Mesenchymal stem cell (in vitro differentiated cells and primary cell): Measurements from ENCODE around the gene MBD2.
"Not testable (repeated sequence)": the region's sequence is repeated elsewhere in the genome, so short reads cannot be mapped to it uniquely, and the experiment has no call there.

Source experiments
- DNase-seq: peaks from one replicate; pipeline ENCODE4 v3.0.0-alpha.2; 2013
- H2AFZ ChIP-seq: one replicate; pipeline ENCODE4 v1.6.1; 2013; ENCODE audit warnings: low read depth, mild to moderate bottlenecking, control low read depth, inconsistent platforms, low read length, moderate library complexity
- H2AK5ac ChIP-seq: 2 replicates; pipeline ENCODE4 v1.6.1; 2013; ENCODE audit warnings: low read length, moderate library complexity, mild to moderate bottlenecking, inconsistent platforms; ENCODE audit not compliant: severe bottlenecking
- H2BK120ac ChIP-seq: one replicate; pipeline ENCODE4 v1.6.1; 2013; ENCODE audit warnings: low read depth, mild to moderate bottlenecking, inconsistent platforms, low read length, moderate library complexity
- H2BK12ac ChIP-seq, 2 experiments: one replicate each; pipeline ENCODE4 v1.6.1; 2013; ENCODE audit warnings: inconsistent platforms in 2 of 2, low read length in 2 of 2, mild to moderate bottlenecking in 2 of 2, moderate library complexity in 2 of 2, control low read depth in 1 of 2
- H2BK15ac ChIP-seq: one replicate; pipeline ENCODE4 v1.6.1; 2013; ENCODE audit warnings: mild to moderate bottlenecking, low read depth, inconsistent platforms; ENCODE audit not compliant: poor library complexity, severe bottlenecking
- H2BK5ac ChIP-seq: 2 replicates; pipeline ENCODE4 v1.6.1; 2013; ENCODE audit warnings: low read depth, mild to moderate bottlenecking, low read length, control low read depth, inconsistent platforms; ENCODE audit not compliant: poor library complexity, severe bottlenecking
- H3K14ac ChIP-seq, 2 experiments: one replicate each; pipeline ENCODE4 v1.6.1; 2013; ENCODE audit warnings: inconsistent platforms in 2 of 2, low read length in 2 of 2, control low read depth in 1 of 2, mild to moderate bottlenecking in 1 of 2, moderate library complexity in 1 of 2
- H3K18ac ChIP-seq, 2 experiments: one replicate each; pipeline ENCODE4 v1.6.1; 2013; ENCODE audit warnings: inconsistent platforms in 2 of 2, low read length in 2 of 2, control low read depth in 1 of 2, low read depth in 1 of 2, mild to moderate bottlenecking in 1 of 2
- H3K23ac ChIP-seq, 2 experiments: one replicate each; pipeline ENCODE4 v1.6.1; 2013; ENCODE audit warnings: inconsistent platforms in 2 of 2, low read length in 2 of 2, mild to moderate bottlenecking in 2 of 2, moderate library complexity in 2 of 2, control low read depth in 1 of 2
- H3K27ac ChIP-seq: 2 replicates; pipeline ENCODE4 v1.5.1; 2013; ENCODE audit warnings: mild to moderate bottlenecking, moderate library complexity, low read length, control low read depth, inconsistent platforms; ENCODE audit not compliant: poor library complexity, severe bottlenecking
- H3K27me3 ChIP-seq, 2 experiments: 2 replicates each; pipeline versions ENCODE4 v1.6.1 to v1.7.0; 2013; ENCODE audit warnings: low read length in 2 of 2, mild to moderate bottlenecking in 2 of 2, moderate library complexity in 2 of 2, control low read depth in 1 of 2, inconsistent platforms in 1 of 2; ENCODE audit not compliant: control insufficient read depth in 1 of 2, insufficient read depth in 1 of 2
- H3K36me3 ChIP-seq, 2 experiments: 2 replicates each; pipeline versions ENCODE4 v1.6.1 to v1.7.0; 2013; ENCODE audit warnings: low read length in 2 of 2, control low read depth in 1 of 2, inconsistent platforms in 1 of 2, low read depth in 1 of 2, mild to moderate bottlenecking in 1 of 2; ENCODE audit not compliant: insufficient read depth in 2 of 2, control insufficient read depth in 1 of 2
- H3K4ac ChIP-seq, 2 experiments: one replicate each; pipeline ENCODE4 v1.6.1; 2013; ENCODE audit warnings: inconsistent platforms in 2 of 2, low read length in 2 of 2, mild to moderate bottlenecking in 2 of 2, moderate library complexity in 2 of 2, control low read depth in 1 of 2, low read depth in 1 of 2
- H3K4me1 ChIP-seq: 2 replicates; pipeline ENCODE4 v1.6.1; 2013; ENCODE audit warnings: low read depth, low read length, control low read depth; ENCODE audit not compliant: control insufficient read depth, insufficient read depth
- H3K4me2 ChIP-seq: 2 replicates; pipeline ENCODE4 v1.6.1; 2013; ENCODE audit warnings: low read length, mild to moderate bottlenecking, inconsistent platforms; ENCODE audit not compliant: poor library complexity, severe bottlenecking
- H3K4me3 ChIP-seq, 2 experiments: 2 replicates each; pipeline versions ENCODE4 v1.5.1 to v1.7.0; 2013; ENCODE audit warnings: low read length in 2 of 2, mild to moderate bottlenecking in 2 of 2, control low read depth in 1 of 2, low read depth in 1 of 2; ENCODE audit not compliant: insufficient read depth in 1 of 2
- H3K79me1 ChIP-seq: replicated peaks from 2 replicates; pipeline ENCODE4 v1.6.1; 2013; ENCODE audit warnings: mild to moderate bottlenecking, control low read depth, low read length, inconsistent platforms; ENCODE audit not compliant: poor library complexity, severe bottlenecking
- H3K9ac ChIP-seq: 2 replicates; pipeline ENCODE4 v1.7.0; 2013; ENCODE audit warnings: mild to moderate bottlenecking, low read length, moderate library complexity
- H3K9me3 ChIP-seq: 2 replicates; pipeline ENCODE4 v1.7.0; 2013; ENCODE audit warnings: mild to moderate bottlenecking, low read length; ENCODE audit not compliant: control insufficient read depth
- H4K8ac ChIP-seq: one replicate; pipeline ENCODE4 v1.6.1; 2013; ENCODE audit warnings: inconsistent platforms, mild to moderate bottlenecking, low read length, moderate library complexity
- H4K91ac ChIP-seq: one replicate; pipeline ENCODE4 v1.6.1; 2013; ENCODE audit warnings: mild to moderate bottlenecking, low read length, inconsistent platforms
- WGBS: methylation state at CpG from one replicate; pipeline ENCODE4 v1.1.7; 2013; ENCODE audit warnings: mixed read lengths; 5-methylcytosine and 5-hydroxymethylcytosine counted together

Gene MBD2

DNA sequence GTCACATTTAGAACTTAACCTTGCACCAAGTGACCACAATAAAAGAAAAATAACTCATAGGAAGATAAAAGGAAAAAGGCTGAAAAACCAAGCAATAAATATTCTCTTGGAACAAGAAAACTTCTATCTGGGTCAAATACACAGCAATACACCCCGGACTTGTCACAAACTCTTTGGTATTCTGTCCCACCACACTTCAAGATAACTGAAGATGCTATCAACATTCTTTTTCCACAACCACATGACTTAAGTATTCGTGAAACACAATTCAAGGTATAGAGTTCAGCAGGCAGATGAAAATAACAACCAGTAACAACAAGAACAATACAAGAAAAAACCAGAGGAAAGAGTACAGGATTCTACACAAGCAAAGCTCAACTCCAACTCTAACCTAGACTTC is 18.0 kb downstream of the MBD2 start:
- H3K18ac ChIP-seq, result no peak overlapping the region
- 83% methylated on average over 2 of the region's 2 CpGs for WGBS
- no peak overlapping the region for H2BK12ac ChIP-seq
- no peak for DNase-seq
- no peaks in the 10 kb centered on the region for H3K4me1 ChIP-seq
- H3K9ac ChIP-seq, result peak overlapping the region; percentile 31
- H3K36me3 ChIP-seq, result peaks cover 8 to 32% of the 10 kb centered on the region in 2 experiments
- H3K27ac ChIP-seq, result no peak overlapping the region
- no peaks in the 10 kb centered on the region for H3K9me3 ChIP-seq
- no peak overlapping the region for H3K4me3 ChIP-seq
- no peak overlapping the region for H2AK5ac ChIP-seq
- H3K4ac ChIP-seq, result no peak overlapping the region
- H4K91ac ChIP-seq, result no peak overlapping the region
- no peak overlapping the region for H2AFZ ChIP-seq
- H2BK5ac ChIP-seq, result no peak overlapping the region
- H4K8ac ChIP-seq, result no peak overlapping the region
- H3K23ac ChIP-seq, result no peak overlapping the region
- H2BK120ac ChIP-seq, result no peak overlapping the region
- H2BK15ac ChIP-seq, result no peak overlapping the region
- H3K79me1 ChIP-seq, result peaks cover 9% of the 10 kb centered on the region
- H3K14ac ChIP-seq, result no peak overlapping the region
- no peak overlapping the region for H3K4me2 ChIP-seq
- H3K27me3 ChIP-seq, result no peaks in the 10 kb centered on the region

DNA sequence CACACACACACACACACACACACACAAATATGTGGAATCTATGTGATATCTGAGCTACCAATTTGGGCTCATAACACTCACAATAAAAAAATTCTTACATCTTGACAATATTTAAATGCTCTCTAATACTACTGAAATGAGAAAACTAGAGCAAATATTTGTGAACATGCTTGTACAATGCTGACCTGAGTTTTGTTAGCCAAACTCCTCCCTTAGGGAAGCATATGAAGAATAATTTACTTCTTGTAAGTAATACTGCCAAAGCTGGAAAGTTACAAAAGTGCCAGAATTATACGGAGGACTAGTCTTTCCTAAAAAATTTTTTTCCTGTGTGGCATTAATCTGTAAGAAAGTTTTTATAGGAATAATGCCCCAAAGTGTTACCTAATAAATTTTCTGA is 18.5 kb downstream of the MBD2 start:
- no peak overlapping the region for H3K4me2 ChIP-seq
- no peak overlapping the region for H2AFZ ChIP-seq
- no peak overlapping the region for H2BK12ac ChIP-seq
- H3K79me1 ChIP-seq, result peaks cover 10% of the 10 kb centered on the region
- H3K27me3 ChIP-seq, result no peaks in the 10 kb centered on the region
- no peak overlapping the region for H2BK120ac ChIP-seq
- H3K23ac ChIP-seq, result no peak overlapping the region
- H2BK5ac ChIP-seq, result no peak overlapping the region
- H2AK5ac ChIP-seq, result no peak overlapping the region
- H3K27ac ChIP-seq, result no peak overlapping the region
- H3K9me3 ChIP-seq, result no peaks in the 10 kb centered on the region
- DNase-seq, result no peak
- no CpG with 5 or more reads among the region's 1 CpG for WGBS
- peak overlapping the region; percentile 31 for H3K9ac ChIP-seq
- peaks cover 8 to 36% of the 10 kb centered on the region in 2 experiments for H3K36me3 ChIP-seq
- no peak overlapping the region for H3K4ac ChIP-seq
- H3K18ac ChIP-seq, result no peak overlapping the region
- no peak overlapping the region for H2BK15ac ChIP-seq
- H4K91ac ChIP-seq, result no peak overlapping the region
- H3K4me3 ChIP-seq, result no peak overlapping the region
- no peak overlapping the region for H3K14ac ChIP-seq
- H4K8ac ChIP-seq, result no peak overlapping the region
- H3K4me1 ChIP-seq, result no peaks in the 10 kb centered on the region

DNA sequence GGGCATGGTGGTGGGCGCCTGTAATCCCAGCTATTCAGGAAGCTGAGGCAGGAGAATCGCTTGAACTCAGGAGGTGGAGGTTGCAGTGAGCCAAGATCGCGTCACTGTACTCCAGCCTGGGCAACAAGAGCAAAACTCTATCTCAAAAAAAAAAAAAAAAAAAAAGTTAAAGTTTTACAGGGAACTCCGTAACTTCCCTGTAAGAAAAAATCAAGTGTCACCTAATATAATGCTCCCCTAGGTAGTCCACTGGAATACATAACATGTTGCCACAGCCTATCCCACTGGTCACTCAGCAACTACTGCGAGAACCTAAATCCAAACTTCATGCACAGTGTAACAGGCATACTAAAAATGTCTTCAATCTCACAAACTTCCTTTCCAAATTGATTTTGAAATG is 19.0 kb downstream of the MBD2 start:
- not testable (repeated sequence) for H2AFZ ChIP-seq, DNase-seq, H3K4me2 ChIP-seq, H3K23ac ChIP-seq, H4K91ac ChIP-seq, H2BK15ac ChIP-seq, H2BK120ac ChIP-seq, H3K9me3 ChIP-seq, H3K27me3 ChIP-seq, H3K14ac ChIP-seq, H3K18ac ChIP-seq, H4K8ac ChIP-seq, H2BK5ac ChIP-seq, H3K27ac ChIP-seq, H3K4ac ChIP-seq, H3K4me1 ChIP-seq, H2AK5ac ChIP-seq, H3K4me3 ChIP-seq, H2BK12ac ChIP-seq
- Histone ChIP-seq H3K36me3 (peaks cover 8 to 39% of the 10 kb centered on the region in 2 experiments), H3K79me1 (peaks cover 11% of the 10 kb centered on the region), H3K9ac (peak overlapping the region; percentile 31)
- WGBS, result over 99% methylated on average over 6 of the region's 6 CpGs

DNA sequence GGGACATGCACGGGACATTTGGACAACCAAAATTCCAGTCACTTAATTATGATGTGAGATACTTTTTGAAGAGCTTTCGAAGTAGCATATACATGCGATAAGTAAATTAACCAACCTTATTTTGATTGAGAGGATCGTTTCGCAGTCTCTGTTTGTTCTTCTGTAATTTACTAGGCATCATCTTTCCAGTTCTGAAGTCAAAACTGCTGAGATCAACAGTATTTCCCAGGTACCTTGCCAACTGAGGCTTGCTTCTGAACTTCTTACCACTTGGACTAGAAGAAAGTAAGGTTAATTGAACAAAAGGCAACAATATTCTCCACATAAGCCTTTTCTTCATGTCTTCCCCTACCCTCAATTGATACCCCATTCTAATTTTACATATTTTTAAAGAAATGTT is 19.6 kb downstream of the MBD2 start:
- Histone ChIP-seq H3K9me3 (no peaks in the 10 kb centered on the region), H2AK5ac (no peak overlapping the region), H3K4me3 (no peak overlapping the region), H3K36me3 (peaks cover 8 to 45% of the 10 kb centered on the region in 2 experiments), H2BK5ac (no peak overlapping the region), H3K4me2 (no peak overlapping the region), H3K27ac (no peak overlapping the region), H3K23ac (no peak overlapping the region), H3K4ac (no peak overlapping the region), H2AFZ (no peak overlapping the region), H4K91ac (no peak overlapping the region), H2BK120ac (no peak overlapping the region), H2BK12ac (no peak overlapping the region), H4K8ac (no peak overlapping the region), H3K9ac (no peak overlapping the region), H3K4me1 (no peaks in the 10 kb centered on the region), H3K79me1 (peaks cover 12% of the 10 kb centered on the region), H3K27me3 (no peaks in the 10 kb centered on the region), H2BK15ac (no peak overlapping the region), H3K18ac (no peak overlapping the region), H3K14ac (no peak overlapping the region)
- WGBS, result 97% methylated on average over 3 of the region's 5 CpGs
- DNase-seq, result no peak
